ENCODE results near the gene PIK3R1.

DNA sequence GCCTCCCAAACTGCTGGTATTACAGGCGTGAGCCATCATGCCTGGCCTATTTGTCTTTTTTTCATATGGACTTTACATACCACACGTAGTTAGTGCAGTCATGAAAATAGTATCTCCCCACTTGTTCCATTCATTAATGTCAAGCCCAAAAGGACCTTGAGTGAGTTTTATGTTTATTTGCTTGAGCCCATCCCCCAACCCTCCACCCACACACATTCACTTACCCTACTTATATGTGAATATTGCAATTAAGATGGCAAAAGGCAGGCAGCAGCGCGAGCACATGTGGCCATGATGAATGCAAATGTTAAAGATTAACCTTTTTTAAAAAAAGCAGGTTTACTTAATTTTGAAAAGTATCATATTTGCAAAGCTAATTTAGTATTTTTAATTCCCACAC lies 24.9 kb upstream of the PIK3R1 start:
- TF ChIP-seq, protein P1, sequence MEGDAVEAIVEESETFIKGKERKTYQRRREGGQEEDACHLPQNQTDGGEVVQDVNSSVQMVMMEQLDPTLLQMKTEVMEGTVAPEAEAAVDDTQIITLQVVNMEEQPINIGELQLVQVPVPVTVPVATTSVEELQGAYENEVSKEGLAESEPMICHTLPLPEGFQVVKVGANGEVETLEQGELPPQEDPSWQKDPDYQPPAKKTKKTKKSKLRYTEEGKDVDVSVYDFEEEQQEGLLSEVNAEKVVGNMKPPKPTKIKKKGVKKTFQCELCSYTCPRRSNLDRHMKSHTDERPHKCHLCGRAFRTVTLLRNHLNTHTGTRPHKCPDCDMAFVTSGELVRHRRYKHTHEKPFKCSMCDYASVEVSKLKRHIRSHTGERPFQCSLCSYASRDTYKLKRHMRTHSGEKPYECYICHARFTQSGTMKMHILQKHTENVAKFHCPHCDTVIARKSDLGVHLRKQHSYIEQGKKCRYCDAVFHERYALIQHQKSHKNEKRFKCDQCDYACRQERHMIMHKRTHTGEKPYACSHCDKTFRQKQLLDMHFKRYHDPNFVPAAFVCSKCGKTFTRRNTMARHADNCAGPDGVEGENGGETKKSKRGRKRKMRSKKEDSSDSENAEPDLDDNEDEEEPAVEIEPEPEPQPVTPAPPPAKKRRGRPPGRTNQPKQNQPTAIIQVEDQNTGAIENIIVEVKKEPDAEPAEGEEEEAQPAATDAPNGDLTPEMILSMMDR (IDR thresholded peaks at IDR 0.05): no peak
- TF ChIP-seq POLR2A (IDR thresholded peaks at IDR 0.05): no peak

Measured in Peyer's patch (tissue), 4 donors.